Lower leg skin (tissue), 4 donors: ENCODE measurements around the gene GNAS. TPM values are rescaled to one million over a fixed set of nuclear protein-coding genes. Genes with fewer than 3 reads are reported as not detected.

Experiments
- DNase-seq, 2 donors: peaks; one replicate each; pipeline ENCODE4 v3.0.0-alpha.2; 2019; ENCODE audit warnings: low spot score in 2 of 2
- H3K4me3 ChIP-seq: fragments of 200-600 bp; sonication (generic); 2 replicates; pipeline ENCODE4 v1.5.1; 2017; ENCODE audit warnings: mild to moderate bottlenecking, low read depth; ENCODE audit not compliant: poor library complexity, severe bottlenecking
- CTCF ChIP-seq, 3 donors: fragments of 450-650 bp; IDR thresholded peaks; one replicate each; pipeline ENCODE4 v1.5.1; 2016; ENCODE audit warnings: antibody characterized with exemption in 3 of 3, mild to moderate bottlenecking in 3 of 3, moderate library complexity in 2 of 3
- POLR2A ChIP-seq, 2 donors: fragments of 450-650 bp; IDR thresholded peaks; one replicate each; pipeline ENCODE4 v1.6.1; 2016 to 2017; ENCODE audit warnings: antibody characterized with exemption in 2 of 2, mild to moderate bottlenecking in 1 of 2, moderate library complexity in 1 of 2
- WGBS, 2 donors: methylation state at CpG; one replicate each; pipeline ENCODE4 v1.1.5; 2018; 5-methylcytosine and 5-hydroxymethylcytosine counted together
- intact Hi-C: fragments of 100-400 bp; cut with DNase I; formaldehyde crosslinking; loops from one replicate; pipeline ENCODE4 v1.15.0; 2023; ENCODE audit warnings: low total_unique reads
- total RNA-seq, 4 donors: library from RNA; depleted of rRNA; stranded (reverse); fragments of >200 nt; gene quantifications; one replicate each; pipeline ENCODE4 v1.1.0, GENCODE V29; 2016

GNAS gene
- total RNA-seq, 4 donors from 2014 or later, result 335 to 473 (median 391) TPM

GRCh38 chr20:58832457-58832856 lies 20.1 kb upstream of the GNAS start:
- intact Hi-C loops, result no loop called here
- TF ChIP-seq CTCF (IDR thresholded peaks at IDR 0.05) (no peak), POLR2A (IDR thresholded peaks at IDR 0.05) (no peak)

GRCh38 chr20:58833921-58834320 lies 18.6 kb upstream of the GNAS start:
- TF ChIP-seq CTCF (IDR thresholded peaks at IDR 0.05) (no peak), POLR2A (IDR thresholded peaks at IDR 0.05) (no peak)
- WGBS, 2 donors, result 88 to 92% methylated on average over 10 of the region's 10 CpGs
- H3K4me3 ChIP-seq, result no peak overlapping the region
- DNase-seq, result no peak
- intact Hi-C loops, result no loop called here

More at GRCh38 chr20:58832457-58832856, 20.1 kb upstream of the GNAS start:
- WGBS, 2 donors, result 78 to 79% methylated on average over 4 of the region's 4 CpGs
- H3K4me3 ChIP-seq, result no peak overlapping the region
- DNase-seq, result no peak

- intact Hi-C loops, result no loop called here
- 47 to 63% methylated on average over 2 of the region's 2 CpGs for WGBS, 2 donors
- no peak overlapping the region for H3K4me3 ChIP-seq
- TF ChIP-seq POLR2A (IDR thresholded peaks at IDR 0.05) (no peak), CTCF (IDR thresholded peaks at IDR 0.05) (no peak)
- no peak for DNase-seq
Observed at GRCh38 chr20:58835231-58835630, 17.3 kb upstream of the GNAS start.

GRCh38 chr20:58836616-58837204 lies 15.8 kb upstream of the GNAS start:
- TF ChIP-seq CTCF (IDR thresholded peaks at IDR 0.05) (no peak), POLR2A (IDR thresholded peaks at IDR 0.05) (no peak)
- no peak for DNase-seq
- 75 to 87% methylated on average over 10 of the region's 10 CpGs for WGBS, 2 donors
- no peak overlapping the region for H3K4me3 ChIP-seq
- intact Hi-C loops, result no loop called here

- intact Hi-C loops, result no loop called here
- TF ChIP-seq POLR2A (IDR thresholded peaks at IDR 0.05) (no peak), CTCF (IDR thresholded peaks at IDR 0.05) (no peak)
- no peak for DNase-seq
- 67 to 89% methylated on average over 1 of the region's 1 CpG for WGBS, 2 donors
- no peak overlapping the region for H3K4me3 ChIP-seq
Observed at GRCh38 chr20:58837717-58838116, 14.8 kb upstream of the GNAS start.

GRCh38 chr20:58838174-58838573 lies 14.3 kb upstream of the GNAS start:
- no peak for DNase-seq
- WGBS, 2 donors, result 68 to 73% methylated on average over 4 of the region's 4 CpGs
- no peak for TF ChIP-seq CTCF (IDR thresholded peaks at IDR 0.05)
- TF ChIP-seq POLR2A (IDR thresholded peaks at IDR 0.05), result no peak
- no peak overlapping the region for H3K4me3 ChIP-seq
- intact Hi-C loops, result no loop called here
